ENCODE measurements around the gene MAP3K3.

The MAP3K3 gene

DNA sequence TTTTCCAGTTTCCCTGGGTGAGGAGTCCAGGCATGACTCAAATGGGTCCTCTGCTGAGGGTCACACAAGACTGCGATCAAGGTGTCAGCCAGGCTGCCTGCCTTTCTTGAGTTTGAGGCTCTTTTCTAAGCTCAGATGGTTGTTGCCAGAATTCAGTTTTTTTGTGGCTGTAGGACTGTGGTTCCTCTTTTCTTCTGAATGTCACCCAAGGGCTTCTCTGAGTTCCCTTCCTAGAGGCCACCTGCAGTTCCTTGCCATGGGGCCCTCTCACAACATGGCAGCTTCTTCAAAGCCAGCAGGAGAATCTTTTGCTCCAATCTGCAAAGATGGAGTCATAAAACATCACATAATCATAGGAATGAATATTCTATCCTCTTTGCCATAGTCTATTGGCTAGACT is 60.2 kb downstream of the MAP3K3 start:
- TF ChIP-seq, protein P1, sequence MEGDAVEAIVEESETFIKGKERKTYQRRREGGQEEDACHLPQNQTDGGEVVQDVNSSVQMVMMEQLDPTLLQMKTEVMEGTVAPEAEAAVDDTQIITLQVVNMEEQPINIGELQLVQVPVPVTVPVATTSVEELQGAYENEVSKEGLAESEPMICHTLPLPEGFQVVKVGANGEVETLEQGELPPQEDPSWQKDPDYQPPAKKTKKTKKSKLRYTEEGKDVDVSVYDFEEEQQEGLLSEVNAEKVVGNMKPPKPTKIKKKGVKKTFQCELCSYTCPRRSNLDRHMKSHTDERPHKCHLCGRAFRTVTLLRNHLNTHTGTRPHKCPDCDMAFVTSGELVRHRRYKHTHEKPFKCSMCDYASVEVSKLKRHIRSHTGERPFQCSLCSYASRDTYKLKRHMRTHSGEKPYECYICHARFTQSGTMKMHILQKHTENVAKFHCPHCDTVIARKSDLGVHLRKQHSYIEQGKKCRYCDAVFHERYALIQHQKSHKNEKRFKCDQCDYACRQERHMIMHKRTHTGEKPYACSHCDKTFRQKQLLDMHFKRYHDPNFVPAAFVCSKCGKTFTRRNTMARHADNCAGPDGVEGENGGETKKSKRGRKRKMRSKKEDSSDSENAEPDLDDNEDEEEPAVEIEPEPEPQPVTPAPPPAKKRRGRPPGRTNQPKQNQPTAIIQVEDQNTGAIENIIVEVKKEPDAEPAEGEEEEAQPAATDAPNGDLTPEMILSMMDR (IDR thresholded peaks at IDR 0.05; ENCODE audit: low read depth, low read length) = no peak
- H3K4me3 ChIP-seq (ENCODE audit: low read depth, low read length) = no peak overlapping the region

DNA sequence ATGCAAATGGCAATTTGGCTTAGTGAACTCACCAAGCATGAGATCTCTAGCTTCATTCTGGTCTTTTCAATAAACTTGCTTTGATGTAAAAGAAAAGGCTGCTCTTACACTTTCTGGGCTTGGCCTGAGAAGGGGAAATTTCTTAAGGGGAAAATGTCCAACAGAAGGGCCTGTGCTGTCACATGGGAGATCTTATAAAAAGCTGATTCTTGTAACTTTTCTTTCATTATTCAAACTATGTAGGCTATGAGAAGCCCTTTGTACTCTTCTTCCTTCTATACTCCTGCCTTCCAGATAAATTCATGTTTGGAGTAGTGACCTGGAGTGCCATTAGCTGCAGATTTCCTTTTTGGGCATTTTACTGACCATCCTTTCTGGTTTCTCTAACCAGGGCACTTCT is 60.8 kb downstream of the MAP3K3 start:
- TF ChIP-seq, protein P1 (IDR thresholded peaks at IDR 0.05; ENCODE audit: low read depth, low read length) = no peak
- no peak overlapping the region for H3K4me3 ChIP-seq (ENCODE audit: low read depth, low read length)

DNA sequence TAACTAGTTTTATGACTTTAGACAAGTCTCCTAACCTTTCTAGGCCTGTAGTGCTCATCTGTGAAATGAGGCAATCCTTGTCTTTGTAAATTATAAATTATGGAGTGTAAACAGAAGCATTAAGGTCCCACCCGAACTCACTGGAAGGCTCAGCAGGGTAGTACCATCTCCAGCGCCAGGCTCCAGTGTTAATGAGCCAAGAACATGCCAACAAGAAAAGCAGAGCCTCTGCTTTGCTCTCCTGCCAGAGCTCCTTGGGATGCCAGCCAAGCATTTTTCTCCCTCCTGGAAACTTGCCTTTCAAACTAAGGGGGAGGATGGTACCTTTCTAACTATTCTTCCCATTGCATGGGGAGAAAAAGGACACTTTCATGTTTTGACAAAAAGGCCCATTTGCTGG is 62.8 kb downstream of the MAP3K3 start:
- H3K4me3 ChIP-seq (ENCODE audit: low read depth, low read length) = no peak overlapping the region
- TF ChIP-seq, protein P1 (IDR thresholded peaks at IDR 0.05; ENCODE audit: low read depth, low read length) = no peak

DNA sequence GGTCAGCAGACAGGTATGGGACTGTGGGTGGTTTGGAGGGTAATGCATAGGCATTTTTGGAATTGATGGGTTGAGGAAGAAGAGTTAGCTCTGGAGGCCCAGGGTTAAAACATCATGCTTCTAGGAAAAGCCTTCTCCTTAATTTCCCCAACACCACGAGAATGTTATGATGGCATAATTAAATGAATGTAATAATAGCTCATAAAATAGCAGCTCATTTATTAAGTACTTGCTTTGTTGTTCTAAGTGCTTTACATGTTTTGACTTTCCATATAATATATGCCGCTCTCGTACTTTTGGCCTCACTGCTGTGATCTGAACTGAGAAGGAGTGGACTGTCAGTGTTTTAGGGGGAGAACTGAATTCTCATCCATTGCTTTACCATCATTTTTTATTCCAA is 63.4 kb downstream of the MAP3K3 start:
- H3K4me3 ChIP-seq (ENCODE audit: low read depth, low read length) = no peak overlapping the region
- TF ChIP-seq, protein P1 (IDR thresholded peaks at IDR 0.05; ENCODE audit: low read depth, low read length) = no peak

DNA sequence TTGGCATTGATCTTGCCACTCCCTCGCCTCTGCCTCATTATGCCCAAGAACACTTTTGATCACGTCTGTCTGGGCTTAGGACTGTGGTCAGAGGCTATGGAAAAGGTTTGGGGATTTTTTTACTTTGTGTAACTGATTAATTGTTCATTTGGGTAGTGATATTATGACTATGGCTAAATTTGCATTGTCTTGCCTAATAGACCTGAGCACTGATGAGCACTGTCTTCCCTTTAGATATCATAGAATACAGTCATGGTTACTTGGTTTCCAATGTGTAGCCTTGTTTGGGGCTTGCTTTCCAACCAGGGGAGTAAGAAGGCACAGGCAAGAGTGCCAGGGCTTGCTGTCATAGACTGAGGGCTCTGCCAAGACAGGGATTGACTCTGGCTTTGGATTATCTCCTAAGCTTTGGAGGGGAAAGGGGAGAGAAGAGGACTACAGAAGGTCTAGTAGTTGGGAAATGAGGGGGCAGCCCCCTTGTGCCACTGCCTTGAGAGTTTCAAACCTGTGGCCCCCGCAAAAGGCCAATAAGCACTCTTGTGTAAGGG is 64.0 kb downstream of the MAP3K3 start:
- TF ChIP-seq, protein P1 (IDR thresholded peaks at IDR 0.05; ENCODE audit: low read depth, low read length) = no peak
- no peak overlapping the region for H3K4me3 ChIP-seq (ENCODE audit: low read depth, low read length)

DNA sequence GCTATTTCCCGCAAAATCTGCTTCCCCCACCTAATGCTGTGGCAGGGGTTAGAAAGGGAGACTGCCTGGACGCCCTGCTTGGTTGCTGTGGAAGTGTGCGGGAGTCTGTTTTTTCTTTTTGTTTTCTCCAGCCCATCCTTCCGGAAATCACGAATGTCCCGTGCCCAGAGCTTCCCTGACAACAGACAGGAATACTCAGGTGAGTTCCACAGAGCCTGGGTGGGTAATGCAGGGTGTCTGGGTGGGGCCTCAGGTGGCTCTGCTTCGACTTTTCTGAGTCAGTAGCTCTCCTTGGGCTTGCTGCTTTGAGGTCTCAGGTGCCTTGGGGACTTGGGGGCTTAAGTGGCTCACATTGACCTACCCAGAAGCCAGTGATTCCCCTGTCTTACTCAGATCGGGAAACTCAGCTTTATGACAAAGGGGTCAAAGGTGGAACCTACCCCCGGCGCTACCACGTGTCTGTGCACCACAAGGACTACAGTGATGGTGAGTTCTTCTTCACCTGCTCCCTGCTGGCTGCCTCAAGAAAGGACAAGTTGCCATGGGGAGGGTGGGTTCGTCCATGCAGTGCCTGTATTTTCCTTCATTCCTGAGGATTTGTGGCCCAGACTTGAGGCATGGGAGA is 66.3 kb downstream of the MAP3K3 start:
- no peak overlapping the region for H3K4me3 ChIP-seq (ENCODE audit: low read depth, low read length)
- TF ChIP-seq, protein P1 (IDR thresholded peaks at IDR 0.05; ENCODE audit: low read depth, low read length) = no peak

DNA sequence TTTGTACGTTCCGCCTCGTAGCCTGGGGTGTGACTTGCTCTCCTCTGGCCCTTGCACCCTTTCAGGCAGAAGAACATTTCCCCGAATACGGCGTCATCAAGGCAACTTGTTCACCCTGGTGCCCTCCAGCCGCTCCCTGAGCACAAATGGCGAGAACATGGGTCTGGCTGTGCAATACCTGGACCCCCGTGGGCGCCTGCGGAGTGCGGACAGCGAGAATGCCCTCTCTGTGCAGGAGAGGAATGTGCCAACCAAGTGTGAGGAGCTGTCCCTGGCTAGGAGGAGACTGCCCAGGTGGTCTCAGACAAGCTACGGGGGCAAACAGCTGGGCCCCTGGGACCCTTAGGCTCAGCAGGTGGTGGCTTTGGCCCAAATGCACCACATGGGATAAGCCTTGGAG is 67.3 kb downstream of the MAP3K3 start:
- TF ChIP-seq, protein P1 (IDR thresholded peaks at IDR 0.05; ENCODE audit: low read depth, low read length) = no peak
- H3K4me3 ChIP-seq (ENCODE audit: low read depth, low read length) = no peak overlapping the region

All from WI38 (cell line).